HG03442 (cell line): ENCODE measurements around the gene COL5A3.

Source experiments
- ATAC-seq: cut with Tn5 transposase; IDR thresholded peaks from one replicate; pipeline ENCODE4 v1.9.1; 2021; ENCODE audit warnings: mild to moderate bottlenecking, moderate library complexity; ENCODE audit not compliant: unreplicated experiment

COL5A3 gene

DNA sequence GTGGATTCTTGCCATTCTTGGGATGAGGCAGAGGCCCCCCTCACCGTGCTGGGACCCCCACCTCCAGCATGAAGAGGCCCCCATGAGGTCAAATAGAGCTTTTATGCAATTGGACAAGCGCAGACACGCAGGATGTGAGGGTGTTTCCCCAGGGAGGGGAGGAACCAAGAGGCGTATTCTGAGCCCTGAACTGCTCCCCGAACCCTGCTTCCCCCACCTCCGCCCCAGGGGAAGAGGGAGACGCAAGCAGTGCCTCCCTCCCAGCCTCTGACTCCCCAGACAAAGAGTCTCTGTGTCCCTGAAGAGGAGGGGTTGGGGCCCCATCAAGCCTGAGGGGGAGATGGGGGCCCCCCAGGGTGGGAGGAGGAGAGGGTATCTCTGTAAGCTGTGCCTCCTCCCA lies 1.7 kb upstream of the COL5A3 start:
- ATAC-seq, result no peak

DNA sequence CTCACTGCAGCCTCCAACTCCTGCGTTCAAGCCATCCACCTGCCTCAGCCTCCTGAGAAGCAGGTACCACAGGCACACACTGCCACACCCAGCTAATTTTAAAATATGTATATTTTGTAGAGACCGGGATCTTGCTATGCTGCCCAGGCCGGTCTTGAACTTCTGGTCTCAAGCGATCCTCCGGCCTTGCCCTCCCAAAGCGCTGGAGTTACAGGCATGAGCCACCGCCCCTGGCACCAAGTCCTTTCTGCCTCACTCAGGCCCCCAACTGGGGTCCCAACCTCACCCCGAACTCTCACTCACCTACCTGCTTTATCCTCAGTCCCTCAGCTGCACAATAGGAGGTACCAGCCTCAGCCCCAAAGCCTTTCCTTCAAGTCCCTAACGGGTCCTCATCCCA lies 635 bp upstream of the COL5A3 start:
- ATAC-seq, result no peak

DNA sequence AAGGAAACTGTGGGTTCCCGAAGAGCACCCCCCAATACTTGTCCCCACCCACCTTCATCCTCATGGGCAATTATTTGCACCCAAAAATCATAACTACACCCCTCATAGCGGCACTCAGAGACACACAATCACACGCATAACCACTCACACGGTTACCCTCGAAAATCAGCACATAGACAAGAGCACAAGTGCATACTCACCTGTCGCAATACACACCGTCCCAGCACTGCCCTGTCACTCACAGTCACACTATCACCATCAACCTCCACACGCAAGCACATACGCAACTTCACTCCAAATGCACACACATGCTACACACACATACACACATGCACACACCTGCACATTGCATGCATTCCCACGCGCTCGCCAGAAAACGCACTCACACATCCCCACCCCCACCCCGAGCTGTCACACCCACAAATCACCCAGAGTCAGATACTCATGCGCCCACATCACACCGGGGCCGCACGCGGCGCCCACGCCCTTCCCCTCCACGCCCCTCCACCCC lies 535 bp downstream of the COL5A3 start:
- ATAC-seq, result no peak

DNA sequence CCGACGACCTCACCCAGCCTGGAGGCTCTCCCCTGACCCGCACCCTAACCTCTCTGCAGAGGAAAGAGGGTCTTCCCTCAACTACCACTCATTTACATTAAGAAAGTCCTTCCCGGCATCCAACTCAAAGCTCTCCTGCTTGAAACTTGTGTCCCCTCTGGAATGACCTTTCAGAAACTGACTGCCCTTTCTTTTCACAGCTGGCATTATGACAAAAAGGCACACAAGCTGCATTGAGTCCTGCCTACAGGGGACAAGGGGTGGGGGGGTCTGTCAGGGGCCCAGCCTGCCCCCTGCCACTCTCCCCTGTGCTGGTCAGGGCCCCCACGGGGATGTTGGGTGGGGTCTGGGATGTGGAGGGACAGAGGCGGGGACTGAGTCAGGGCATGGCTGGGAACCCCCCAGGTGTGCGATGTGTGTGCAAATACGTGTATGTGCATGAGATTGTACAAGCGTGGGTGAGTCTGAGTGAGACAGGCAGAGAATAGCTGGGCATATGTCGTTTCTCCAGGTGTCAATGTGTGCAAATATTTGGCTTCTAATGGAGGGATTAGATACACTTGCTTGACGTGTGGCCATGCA lies 2.0 kb downstream of the COL5A3 start:
- ATAC-seq, result no peak

DNA sequence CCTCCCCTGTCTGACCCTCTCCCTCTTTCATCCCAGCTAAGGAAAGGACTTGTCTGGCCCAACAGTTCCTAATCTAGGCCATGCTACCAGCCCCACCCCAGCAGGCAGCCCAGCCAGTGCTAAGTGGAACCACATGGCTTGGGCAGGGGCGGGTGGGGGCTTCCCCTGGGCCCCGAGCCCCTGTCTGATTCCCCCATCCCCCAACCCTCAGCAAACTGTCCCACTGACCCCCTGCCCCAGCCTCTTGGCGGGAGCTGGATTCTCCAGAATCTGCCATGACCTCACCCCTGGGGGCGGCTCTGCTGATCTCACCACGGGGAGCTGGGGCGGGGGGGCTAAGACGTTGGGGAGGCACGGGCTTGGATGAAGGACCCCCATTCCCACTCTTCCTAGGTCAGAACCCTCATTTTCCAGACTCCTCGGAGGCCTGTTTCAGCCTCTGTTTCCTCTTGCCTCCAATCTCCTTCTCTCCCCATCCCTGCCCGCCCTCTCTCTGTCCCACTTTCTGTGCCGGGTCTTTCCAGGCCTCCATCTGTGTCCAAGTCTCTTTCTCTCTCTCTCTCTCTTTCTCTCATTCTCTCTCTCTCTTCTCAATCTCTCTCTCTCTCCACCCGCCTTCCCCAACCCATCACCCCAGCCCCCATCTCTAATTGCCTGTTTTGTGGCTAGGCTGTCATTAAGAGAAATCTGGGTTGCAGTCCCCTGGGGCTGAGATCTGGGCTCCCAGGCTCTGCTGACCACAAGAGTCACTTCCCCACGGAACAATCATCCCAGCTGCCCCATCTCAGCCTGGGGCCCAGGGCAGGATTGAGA lies 2.7 kb downstream of the COL5A3 start:
- no peak for ATAC-seq

DNA sequence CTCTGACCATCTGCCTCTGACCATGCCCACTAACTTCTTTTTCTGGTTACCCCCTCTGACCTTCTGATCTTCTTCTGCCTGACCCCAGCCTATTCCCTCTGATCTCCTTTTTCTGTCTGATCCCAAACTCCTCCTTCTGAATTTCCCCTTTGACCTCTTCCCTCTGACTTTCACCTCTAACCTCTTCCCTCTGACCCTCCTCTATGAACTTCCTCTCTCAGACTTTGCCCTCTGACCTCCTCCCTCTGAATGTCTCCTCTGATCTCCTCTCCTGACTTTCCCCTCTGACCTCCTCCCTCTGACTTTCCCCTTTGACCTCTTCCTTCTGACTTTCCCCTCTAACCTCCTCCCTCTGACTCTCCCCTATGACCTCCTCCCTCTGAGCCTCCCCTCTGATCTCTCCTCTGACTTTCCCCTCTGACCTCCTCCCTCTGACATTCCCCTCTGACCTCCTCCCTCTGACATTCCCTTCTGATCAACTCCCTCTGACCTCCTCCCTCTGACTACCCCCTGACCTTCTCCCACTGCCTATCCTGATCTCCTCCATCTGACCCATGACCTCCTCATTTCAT lies 3.5 kb downstream of the COL5A3 start:
- no peak for ATAC-seq

DNA sequence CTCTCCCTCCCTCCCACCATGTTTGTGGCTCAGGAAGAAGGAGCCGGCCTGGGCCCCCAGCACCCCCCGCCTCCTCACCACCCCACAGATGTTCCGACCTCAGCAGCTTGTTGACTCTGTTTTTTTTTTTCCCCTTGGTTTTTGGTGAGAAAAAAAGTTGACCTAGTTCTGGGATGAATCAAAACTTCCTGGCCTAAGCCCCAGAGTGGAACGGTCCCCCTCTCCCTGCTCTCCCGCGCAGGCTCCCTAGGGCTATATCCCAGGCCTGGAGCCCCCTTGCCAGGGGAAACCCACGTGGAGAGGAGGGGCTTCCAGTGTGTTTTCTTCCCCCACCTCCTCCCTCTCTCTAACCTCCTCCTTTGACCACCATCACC lies 4.0 kb downstream of the COL5A3 start:
- no peak for ATAC-seq

DNA sequence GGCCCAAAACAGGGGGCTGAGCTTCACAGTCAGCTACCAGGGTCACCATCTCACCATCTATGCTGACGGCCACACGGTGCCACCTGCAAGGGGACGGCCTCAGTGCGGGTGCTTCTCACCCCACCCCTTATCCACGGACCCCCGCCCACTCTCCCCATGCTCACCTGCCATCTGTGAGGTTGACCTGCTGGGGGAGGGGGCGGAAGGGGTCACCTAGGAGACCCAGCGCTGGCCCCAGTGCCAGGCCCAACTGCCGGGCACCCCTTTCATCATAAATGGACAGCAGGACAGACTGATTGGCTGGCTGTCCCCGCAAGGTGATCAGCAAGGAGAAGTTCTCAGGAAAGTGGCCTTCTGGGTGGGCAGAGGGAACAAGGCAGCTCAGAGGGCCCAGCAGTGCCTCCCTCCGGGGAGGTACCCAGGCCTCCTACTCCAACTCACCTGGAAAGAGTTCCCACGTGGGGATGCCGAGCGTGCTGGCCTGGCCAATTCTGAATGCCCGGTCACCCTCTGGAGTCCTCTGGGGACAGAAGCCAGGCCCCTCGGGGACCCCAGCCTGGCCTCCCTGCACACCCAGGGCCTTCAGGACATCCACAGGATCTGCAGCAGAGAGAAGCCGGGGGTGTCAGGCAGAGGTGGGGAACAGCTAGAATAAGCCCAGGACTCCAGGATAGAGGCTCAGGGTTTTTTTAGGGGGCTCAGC lies 4.5 kb downstream of the COL5A3 start:
- ATAC-seq, result no peak

DNA sequence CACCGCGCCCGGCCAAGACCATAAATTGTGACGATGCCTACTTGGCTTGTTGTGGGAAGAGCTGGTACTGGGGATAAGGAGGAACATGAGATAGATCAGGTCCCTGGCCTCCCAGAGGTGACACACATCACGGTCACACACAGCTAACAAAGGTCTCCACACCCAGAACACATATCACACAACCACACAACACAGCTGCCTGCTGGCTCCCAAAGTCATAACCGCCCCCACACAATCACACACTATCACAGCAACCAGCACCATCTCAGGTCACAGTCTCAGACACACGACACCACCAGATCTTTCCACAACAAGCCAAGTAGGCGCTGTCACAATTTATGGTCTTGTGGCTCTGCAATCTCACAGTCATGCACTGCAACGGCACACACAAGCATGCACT lies 5.7 kb downstream of the COL5A3 start:
- ATAC-seq, result no peak

DNA sequence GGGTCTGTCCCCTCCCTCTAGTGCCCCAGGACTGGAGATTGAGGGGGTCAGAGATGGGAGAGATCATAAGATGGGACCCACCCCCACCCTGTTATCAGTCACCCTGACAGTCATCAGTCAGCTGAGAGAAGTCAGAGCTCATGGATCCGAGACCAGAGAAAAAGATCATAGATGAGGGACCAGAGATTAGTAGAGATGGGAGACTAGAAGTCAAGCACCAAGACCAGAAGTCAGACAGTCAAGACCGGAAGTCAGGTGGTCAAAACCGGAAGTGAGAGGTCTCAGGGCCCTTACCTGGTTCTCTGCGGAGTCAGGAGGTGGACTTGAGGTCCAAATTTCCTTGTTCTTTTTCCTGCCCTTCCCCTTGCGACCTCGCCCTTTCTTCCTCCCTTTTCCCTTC lies 7.0 kb downstream of the COL5A3 start:
- ATAC-seq, result no peak

DNA sequence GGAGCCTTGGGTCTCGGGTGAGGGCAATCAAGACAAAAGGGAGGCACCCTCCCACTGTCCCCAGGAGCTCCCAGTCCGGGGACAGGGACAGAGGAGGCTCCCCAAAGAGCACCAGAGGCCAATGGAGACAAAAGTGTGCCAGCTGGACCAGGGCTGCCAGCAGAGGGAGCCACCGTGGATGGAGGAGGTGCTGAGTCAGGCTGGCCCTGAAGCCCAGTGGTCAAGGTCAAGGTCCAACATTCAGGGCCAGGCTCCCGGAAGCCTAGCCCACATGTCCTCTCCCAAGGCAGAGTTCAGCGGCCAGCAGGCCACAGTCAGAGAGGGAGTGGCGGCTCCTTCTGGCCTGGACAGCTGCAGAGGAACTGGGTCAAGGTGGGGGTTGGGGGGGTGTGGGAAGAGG lies 8.4 kb downstream of the COL5A3 start:
- ATAC-seq, result no peak

DNA sequence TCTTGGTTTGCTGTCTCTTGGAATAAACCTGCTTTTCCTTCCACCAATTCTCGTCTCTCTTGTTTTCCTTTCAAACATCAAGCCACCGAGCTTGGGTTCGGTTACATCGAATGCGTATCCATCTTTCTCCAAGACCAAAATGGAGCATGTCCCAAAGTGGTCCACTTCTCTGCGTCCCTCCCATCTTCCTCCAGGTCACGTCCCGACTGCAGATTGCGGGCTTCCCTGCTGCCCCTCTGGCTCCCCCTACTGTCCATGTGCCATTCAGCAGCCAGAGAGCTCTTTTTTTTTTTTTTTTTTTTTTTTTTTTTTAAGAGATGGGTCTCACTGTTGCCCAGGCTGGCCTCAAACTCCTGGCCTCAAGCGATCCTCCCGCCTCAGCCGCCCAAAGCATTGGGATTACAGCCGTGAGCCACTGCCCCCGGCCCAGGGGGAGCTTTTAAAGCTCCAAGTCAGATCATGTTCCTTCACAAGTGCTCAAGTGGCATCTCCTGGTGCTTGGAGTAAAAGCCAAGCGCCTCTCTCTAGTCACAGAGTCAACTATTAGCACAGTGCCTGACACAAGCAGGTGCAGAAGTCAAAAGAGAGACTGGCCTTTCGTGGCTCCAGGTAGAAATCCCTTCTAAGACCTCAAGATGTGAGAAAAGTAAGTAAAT lies 10.0 kb downstream of the COL5A3 start:
- ATAC-seq, result no peak

DNA sequence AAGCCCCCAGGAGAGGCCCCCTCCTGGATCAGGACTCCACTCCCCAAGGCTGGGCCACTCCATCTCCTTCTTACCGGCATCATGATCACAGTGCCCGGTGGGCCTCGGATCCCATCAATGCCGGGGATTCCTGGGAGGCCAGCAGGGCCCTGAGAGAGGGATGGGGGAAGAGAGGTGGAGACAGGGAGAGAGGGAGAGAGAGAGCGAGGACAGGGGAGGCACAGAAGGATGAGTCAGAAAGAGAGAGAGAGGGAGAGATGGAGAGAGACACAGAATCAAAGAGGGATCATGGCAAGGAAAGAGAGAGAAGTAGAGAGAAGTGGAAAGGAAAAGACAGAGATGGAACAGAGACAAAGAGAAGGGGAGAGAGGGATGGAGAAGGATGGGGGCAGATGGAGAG lies 13.8 kb downstream of the COL5A3 start:
- no peak for ATAC-seq

DNA sequence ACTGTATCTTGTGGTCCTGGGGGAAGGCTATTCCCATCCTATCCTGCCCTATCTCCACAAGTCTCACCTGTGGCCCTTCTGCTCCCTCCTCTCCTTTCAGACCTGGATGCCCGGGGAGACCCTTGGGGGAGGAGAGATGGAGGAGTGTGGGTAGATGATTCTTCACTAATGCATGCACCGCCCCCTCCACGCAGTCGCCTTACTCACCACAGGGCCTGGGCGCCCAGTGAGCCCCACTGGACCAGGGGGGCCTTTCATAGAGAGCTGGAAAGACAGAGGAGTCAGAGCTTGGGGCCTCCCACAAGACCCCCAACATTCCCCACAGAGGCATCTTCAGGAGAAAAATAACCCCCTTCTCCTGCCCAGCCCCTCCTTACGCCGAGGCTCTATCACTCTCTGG lies 14.3 kb downstream of the COL5A3 start:
- ATAC-seq, result no peak

DNA sequence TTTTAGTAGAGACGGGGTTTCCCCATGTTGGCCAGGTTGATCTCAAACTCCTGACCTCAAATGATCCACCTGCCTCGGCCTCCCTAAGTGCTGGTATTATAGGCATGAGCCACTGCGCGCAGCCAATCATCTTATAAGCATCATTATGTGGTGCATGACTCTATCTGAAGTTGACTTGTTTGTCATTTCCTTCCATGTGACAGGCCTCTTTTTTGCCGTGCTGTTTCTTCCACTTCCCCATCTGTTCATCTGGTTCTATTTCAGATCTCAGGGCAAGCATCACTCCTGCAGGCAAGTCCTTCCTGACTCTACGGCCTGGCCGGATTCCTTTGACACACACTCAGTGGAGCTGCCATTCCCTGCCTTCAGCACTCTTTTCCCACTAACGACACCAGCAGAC lies 15.2 kb downstream of the COL5A3 start:
- ATAC-seq, result no peak

DNA sequence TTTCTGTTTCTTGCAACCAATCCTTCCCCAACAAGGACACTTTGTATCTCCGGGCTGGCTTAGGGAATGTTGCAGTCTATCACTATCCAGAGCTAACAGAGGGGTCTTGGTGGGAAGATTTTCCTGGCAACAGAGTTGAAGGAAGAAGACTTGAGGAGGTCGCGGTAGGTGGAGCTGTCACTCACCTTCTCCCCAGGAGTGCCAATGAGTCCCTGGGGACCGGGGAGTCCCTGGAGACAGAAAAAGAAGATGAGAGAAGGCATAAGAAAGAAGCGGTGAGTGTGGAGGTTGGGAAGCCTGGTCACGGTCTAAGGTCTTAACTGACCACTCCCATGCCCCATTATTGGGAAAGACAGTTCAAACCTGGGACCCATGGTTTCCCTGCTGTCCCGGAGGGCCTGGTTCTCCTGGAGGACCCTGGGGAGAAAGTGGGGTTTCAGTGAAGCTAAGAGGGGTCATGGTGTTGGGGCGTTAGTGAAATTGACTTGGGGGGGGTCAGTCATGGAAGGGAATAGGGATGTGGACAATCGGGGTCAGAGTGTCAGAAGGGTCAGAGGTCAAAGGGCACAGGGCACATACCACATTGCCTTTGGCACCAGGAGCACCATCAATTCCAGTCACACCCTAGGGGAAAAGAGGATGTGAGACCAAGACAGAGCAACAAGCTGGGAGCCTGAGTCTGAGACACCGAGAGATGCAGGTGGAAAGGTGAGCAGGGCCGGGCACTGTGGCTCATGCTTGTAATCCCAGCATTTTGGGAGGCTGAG lies 18.7 kb downstream of the COL5A3 start:
- ATAC-seq, result no peak

DNA sequence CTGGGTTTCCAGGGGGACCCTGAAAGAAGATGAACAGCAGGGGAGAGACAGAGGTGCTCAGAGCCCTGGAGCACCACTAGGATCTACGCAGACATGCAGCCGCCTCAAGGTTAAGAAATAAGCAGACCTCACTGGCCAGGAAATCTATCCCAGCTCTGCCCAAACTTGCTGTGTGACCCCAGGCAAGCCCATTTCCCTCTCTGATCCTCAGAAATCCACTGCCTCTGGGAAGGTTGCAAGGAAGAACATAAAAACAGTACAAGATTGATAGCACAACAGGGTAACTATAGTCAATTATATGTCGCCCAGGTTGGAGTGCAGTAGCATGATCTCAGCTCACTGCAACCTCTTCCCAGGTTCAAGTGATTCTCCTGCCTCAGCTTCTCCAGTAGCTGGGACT lies 20.8 kb downstream of the COL5A3 start:
- no peak for ATAC-seq

DNA sequence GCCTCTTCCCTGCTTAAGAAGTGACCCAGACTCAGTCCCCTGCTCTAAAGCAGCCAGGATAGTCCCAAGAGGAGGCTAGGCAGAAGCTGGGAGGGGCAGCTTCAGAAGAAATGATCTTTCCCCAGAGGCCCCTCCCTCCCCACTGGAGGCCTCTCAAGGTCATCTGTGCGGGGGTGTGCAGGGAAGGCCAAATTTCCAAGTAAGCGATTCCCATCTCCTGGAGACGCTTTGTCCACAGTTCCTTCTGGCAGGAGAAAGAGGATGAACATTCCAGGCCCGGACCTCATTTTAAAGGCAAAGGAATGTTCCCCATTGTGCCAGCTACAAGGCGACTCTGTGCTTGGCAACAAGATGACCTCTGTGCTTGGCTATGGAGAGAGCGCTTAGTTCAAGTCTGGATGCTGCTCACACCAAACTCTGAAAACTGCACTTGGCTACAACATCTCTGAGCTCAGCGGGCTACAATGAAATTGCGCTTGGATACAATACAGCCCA lies 23.5 kb downstream of the COL5A3 start:
- ATAC-seq, result no peak

DNA sequence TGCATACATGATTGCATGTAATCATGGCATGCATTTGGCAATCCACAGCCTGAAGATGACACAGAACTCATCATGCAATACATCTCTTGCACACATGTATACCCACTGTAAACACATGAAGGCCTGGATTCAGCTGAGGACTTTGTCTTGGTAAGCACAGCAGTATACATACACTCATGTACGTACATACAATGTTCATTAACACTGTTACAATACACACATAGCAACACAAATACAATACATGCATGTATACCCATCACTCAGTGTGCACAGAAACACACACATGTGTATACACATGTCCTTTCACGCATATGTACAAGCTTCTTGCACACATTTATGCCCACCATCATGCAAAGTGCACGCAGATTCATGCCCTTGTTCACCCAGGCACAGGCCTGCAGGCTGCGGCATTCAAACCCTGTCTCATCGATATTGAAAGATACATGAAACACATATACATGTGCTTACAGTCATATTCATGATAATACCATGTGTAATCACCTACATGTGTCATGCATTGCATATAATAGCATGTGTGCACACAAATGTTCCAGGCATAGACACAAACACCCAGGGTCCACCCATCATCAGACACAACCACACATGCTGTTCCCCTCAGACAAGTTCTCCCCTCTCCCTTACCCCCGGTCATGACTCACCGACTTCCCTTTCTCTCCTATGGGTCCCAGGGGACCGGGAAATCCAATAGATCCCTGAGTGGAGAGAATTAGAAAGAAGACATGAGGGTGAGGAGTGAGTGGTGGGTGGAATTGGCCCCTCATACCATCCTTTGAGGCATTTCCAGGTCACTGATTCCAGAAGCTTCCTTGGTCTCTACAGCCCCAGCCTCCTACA lies 28.7 kb downstream of the COL5A3 start:
- no peak for ATAC-seq
